ENCODE data around the gene DNAI1.

Gene DNAI1

DNA sequence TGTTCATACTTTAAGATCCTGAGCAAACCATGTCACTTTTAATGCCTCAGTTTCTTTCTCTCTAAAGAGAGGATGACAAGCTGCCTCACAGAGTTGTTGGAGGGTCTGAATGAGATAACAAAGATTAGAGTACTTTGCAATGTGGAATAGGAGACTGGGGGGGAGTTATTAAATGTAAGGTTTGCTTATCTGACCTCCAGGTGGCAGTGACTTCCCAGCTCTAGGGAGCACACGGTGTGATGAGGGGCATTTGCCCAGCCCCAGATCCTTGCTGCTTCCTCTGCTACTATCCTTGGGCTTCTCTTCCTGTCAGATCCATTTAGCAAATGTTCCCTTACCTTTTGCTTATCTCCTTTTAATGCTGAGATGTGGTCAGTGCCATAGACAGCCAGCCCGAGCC, 33.4 kb downstream of the DNAI1 start:
- DNase-seq: no peak

- DNase-seq: peak; percentile 83
Observed at GRCh38 chr9:34493972-34494535, 35.4 kb downstream of the DNAI1 start.

- DNase-seq: no peak
Observed at GRCh38 chr9:34496149-34496712, 37.6 kb downstream of the DNAI1 start.

- DNase-seq: no peak
Observed at GRCh38 chr9:34498553-34498952, 39.9 kb downstream of the DNAI1 start.

GRCh38 chr9:34499076-34499475, 40.5 kb downstream of the DNAI1 start:
- DNase-seq: no peak

DNA sequence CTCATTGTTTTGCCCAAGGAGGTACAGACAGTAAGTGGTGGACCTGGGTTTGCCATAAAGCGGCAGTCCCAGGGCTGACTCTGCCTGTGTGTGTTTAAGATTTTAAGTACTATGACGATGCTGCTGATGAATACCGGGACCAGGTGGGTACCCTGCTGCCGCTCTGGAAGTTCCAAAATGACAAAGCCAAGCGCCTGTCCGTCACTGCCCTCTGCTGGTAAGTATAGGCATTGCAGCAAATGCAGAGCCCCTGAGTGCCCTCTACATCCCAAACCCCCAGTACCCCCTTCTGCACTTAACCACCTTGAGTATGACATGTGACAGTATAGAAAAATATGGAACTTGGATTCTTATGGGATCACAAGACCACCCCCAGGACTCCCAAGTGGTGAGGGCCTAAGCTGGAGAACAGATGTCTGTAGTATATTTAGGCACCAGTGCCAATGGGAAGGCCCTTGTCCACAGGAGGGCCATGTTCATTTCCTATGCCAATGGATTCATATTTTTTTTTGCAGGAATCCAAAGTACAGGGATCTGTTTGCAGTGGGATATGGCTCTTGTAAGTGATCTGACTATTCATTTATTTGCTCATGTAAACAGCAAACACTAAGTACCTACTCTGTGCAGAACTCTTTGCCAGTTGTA, 42.1 kb downstream of the DNAI1 start:
- peak; percentile 69 for DNase-seq

DNA sequence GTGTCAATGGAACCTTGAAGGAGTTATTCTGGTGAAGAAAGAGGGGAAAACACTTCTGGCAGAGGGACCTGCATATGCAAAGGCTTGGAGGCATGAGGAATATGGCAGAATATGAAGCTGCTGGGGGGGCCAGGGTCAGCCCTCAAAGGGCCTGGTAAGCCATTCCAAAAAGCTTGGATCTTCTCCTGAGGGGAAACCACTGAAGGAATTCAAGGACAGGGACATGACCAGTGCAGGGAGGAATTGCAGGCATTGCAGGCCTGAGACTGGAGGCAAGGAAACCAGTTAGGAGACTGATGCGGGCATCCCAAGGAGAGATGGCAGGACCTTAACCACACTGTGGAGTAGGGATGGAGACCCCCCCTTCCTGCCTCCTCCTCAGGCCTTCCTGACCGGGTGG, 42.8 kb downstream of the DNAI1 start:
- DNase-seq: no peak

GRCh38 chr9:34501889-34502425, 43.4 kb downstream of the DNAI1 start:
- DNase-seq: no peak

DNA sequence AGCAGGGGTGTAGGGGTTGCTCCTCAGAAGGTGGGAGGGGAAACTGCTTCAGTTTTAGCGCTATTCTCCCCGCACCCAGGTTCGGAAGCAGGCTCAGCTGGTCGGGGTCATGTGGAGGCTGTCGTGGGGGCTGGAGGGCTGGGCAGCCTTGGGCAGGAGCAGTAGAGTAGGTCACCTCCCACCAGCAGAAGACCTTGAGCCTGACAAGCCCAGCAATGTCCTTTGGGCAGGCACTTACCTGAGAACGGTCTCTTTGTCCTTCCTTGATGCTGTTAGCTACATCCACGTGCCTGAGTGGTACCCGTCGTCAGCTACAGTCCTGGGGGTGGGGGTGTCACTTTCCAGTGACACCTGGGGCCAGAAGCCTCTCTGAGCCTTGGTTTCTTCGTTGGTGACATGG, 43.9 kb downstream of the DNAI1 start:
- no peak for DNase-seq

DNA sequence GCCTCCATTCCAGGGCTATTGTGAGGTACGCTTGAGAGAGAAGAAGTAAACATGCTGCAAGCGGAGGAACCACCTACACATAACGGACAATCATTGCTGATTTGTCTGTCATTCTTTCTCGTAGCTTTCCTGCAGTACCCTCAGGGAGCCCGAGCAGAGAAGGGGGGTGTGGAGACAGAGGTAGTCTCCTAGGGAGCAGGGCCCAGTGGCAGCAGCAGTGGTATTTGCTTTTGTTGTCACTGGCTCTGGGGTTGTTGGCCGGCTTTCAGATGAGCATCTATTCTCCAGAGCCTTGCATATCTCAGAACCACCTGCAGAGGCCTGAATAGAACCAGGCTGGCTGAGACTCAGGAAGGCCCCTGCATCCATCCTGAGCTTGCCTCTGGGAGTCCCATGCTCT, 44.3 kb downstream of the DNAI1 start:
- no peak for DNase-seq

GRCh38 chr9:34503406-34503805, 44.8 kb downstream of the DNAI1 start:
- no peak for DNase-seq

DNA sequence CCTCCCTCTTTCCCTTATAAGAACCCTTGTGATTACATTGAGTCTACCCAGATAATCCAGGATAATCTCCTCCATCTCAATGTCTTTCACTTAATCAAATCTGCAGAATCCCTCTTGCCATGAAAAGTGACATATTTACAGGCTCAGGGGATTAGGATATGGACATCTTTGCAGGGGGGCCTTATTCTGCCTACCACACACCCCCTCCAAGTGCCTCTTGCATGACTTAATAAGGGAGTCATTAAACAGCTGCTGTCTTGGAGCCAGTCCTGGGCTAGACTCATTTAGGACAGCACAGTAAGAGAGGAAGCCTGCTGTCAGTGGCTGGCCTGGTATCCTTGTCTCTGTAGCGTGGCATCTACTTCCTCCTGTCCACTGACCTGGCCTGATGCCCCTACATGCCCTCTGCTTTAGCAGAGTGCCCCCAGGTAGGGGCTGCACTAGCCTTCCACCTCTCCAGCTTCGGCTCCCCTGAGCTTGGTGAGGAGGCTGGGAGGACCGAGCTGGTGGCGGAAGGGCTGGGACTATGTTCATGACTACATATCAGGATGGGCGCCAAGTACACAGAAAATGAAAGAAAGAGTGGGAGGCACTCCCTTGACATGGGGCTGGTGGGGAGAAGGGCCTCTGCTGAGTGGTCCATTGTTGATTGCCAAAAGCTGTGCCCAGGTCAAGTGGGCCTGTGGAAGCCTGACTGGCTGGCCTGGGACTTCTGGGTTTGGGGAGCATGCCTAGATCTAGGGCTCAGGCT, 46.9 kb downstream of the DNAI1 start:
- DNase-seq: no peak

DNA sequence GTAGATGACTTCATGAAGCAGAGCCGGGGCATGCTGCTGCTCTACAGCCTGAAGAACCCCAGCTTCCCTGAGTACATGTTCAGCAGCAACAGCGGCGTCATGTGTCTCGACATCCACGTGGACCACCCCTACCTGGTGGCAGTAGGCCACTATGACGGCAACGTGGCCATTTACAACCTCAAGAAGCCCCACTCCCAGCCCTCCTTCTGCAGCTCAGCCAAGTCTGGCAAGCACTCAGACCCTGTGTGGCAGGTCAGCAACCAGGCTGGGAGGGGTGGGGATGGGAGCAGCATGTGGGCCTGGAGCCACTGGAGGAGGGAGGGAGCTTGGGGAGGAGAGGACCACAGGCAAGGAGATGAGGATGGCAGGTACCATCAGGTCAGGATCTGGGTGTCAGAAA, 48.0 kb downstream of the DNAI1 start:
- DNase-seq: no peak

- no peak for DNase-seq
Observed at GRCh38 chr9:34507556-34507955, 49.0 kb downstream of the DNAI1 start.

GRCh38 chr9:34507966-34508365, 49.4 kb downstream of the DNAI1 start:
- DNase-seq: no peak

GRCh38 chr9:34508463-34508862, 49.9 kb downstream of the DNAI1 start:
- no peak for DNase-seq

DNA sequence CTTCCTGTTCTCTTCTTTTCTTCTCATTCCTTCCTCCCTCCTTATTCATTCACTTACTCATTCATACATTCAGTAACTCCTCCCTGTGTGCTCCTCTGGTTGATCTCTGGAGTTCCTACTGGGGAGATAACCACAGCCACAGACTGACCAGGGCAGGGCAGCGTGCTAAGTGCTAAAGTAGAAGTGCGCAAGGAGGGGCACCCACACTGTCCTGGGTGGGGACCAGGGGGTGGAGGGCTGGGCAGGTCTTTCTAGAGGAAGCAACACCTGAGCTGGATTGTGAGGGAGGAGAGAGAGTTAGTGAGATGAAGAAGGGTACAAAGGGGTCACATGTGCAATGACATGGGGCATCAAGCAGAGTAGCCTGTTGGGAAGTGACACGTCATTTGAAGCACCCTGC, 50.3 kb downstream of the DNAI1 start:
- no peak for DNase-seq

DNA sequence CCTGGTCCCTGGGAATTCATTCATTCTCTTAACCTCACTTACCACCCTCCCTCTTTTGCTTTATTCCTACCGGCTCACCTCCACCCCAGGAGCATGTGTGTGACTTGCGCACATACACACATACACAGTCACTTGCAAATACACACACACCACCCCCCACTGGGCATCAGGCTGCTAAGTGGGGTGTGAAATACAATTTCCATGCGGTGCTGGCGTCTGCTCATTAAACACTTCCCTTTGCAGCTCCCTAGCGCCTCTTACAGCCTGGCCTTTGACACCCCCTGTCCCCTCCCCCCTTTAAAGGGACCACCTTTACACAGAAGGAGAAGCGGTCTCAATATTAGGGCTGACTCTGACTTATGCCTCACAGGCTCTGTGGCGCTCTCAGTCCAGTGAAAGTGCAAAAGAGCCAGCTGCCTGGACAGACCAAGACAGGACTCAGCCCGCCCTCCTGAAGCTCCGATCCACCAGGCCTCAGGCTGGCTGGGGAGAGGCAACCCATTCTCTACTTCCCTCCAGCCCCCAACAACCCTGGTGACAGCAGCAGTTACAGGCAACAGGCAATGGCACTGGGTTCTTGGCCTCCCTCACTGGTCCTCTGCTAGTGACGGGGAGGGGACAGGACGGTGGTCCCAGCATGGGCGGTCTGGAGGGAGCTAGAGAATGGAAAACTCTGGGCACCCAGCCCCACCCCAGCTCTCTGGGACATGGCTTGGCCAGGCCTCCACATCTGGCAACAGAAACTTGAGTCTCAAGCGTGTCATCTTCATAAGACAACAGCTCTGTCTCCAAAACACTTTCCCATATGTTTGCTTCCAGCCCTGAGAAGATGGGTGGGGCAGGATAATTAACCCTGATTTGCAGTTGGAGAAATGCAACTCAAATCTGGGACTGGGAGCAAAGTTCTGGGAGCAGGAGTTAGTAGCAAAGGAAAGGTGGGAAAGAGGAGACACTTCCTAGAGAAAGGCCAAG, 52.2 kb downstream of the DNAI1 start:
- no peak for DNase-seq

DNA sequence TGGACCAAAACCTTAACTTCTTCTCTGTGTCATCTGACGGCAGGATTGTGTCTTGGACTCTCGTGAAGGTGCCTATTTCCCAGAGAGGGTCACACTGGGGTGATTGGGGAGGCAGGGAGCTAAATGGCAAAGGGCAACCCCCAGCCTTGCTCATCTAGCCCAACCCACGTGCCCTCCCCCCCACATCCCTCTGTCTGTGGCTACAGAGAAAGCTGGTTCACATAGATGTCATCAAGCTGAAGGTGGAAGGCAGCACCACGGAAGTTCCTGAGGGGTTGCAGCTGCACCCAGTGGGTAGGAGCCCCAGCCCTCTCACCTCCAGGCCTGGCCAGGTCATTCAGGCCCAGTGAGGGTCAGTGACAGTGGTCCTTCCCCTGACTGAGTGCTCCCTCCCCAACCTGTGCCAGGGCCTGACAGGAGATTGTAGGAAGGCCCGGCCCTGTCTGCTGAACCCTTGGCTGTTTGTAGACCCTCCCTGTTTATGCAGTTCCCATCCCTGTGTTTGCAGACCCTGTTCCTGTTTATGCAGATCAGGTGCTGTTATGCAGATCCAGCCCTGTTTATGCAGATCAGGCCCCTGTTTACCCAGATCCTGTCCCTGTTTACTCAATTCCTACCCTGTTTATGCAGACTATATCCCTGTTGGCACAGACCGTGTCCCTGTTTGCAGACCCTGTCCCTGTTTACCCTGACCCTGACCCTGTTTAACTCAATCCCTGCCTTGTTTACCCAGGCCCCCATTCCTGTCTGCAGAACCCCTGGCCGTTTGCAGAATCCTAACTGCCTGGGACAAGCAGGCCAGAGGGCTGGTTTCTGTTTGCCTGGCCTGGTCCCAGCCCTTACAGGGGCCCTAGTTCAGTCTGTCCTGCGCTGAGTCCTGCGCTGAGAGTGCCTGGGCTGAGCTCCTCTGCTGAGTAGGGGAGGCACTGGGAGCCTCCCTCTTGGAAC, 53.8 kb downstream of the DNAI1 start:
- DNase-seq: peak; percentile 71

GRCh38 chr9:34513567-34514214, 55.1 kb downstream of the DNAI1 start:
- peak; percentile 91 for DNase-seq

- DNase-seq: no peak
Observed at GRCh38 chr9:34514401-34514800, 55.8 kb downstream of the DNAI1 start.
